Measurements from ENCODE around the gene EML6.

The EML6 gene

GRCh38 chr2:54714996-54715395 is 8.5 kb upstream of the EML6 start:
- TF ChIP-seq, protein P1, sequence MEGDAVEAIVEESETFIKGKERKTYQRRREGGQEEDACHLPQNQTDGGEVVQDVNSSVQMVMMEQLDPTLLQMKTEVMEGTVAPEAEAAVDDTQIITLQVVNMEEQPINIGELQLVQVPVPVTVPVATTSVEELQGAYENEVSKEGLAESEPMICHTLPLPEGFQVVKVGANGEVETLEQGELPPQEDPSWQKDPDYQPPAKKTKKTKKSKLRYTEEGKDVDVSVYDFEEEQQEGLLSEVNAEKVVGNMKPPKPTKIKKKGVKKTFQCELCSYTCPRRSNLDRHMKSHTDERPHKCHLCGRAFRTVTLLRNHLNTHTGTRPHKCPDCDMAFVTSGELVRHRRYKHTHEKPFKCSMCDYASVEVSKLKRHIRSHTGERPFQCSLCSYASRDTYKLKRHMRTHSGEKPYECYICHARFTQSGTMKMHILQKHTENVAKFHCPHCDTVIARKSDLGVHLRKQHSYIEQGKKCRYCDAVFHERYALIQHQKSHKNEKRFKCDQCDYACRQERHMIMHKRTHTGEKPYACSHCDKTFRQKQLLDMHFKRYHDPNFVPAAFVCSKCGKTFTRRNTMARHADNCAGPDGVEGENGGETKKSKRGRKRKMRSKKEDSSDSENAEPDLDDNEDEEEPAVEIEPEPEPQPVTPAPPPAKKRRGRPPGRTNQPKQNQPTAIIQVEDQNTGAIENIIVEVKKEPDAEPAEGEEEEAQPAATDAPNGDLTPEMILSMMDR (IDR thresholded peaks at IDR 0.05; ENCODE audit: low read depth, low read length): no peak
- no peak overlapping the region for H3K4me3 ChIP-seq (ENCODE audit: low read depth, low read length)

- no peak overlapping the region for H3K4me3 ChIP-seq (ENCODE audit: low read depth, low read length)
- TF ChIP-seq, protein P1 (IDR thresholded peaks at IDR 0.05; ENCODE audit: low read depth, low read length): no peak
These were observed 7.1 kb upstream of the EML6 start for GRCh38 chr2:54716375-54716774.

DNA sequence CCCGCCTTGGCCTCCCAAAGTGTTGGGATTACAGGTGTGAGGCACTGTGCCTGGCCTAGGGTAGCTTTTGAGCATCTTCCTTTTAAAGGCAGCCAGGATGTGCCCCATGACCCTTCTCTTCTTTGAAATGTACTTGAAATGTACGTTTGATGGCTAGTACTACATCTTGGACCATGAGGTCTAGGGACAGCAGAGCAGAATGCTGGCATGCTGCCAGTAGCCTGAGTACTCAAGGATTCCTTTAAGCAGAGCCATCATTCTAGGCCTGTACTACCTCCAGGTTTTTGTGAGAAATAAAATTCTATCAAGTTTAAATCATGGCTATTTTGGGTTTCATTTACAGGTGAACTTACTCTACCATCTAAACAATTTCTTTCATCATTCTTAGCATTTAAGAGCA is 2.9 kb upstream of the EML6 start:
- TF ChIP-seq, protein P1 (IDR thresholded peaks at IDR 0.05; ENCODE audit: low read depth, low read length): no peak

DNA sequence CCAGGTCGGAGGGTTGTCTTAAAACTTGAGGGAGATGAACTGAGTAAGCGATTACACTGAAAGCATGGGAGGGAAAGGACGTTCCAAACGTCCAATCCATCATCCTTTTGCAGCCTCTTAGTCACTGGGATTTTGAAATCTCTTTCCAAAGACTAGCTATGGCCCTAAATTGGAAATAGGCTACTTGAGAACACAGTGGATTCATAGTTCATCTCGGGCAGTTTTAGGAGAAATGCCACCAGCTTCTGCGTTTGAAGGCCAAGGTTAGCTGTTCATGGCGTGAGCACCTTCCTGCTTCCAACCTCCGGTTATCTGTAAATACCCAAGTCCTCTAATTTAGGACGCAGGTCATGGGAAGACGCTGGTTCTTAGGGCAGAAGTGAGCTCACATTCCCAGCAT is 821 bp upstream of the EML6 start:
- peak overlapping the region; percentile 75 for H3K4me3 ChIP-seq (ENCODE audit: low read depth, low read length)
- TF ChIP-seq, protein P1 (IDR thresholded peaks at IDR 0.05; ENCODE audit: low read depth, low read length): no peak

More for the DNA sequence above, 2.9 kb upstream of the EML6 start:
- H3K4me3 ChIP-seq (ENCODE audit: low read depth, low read length): no peak overlapping the region

DNA sequence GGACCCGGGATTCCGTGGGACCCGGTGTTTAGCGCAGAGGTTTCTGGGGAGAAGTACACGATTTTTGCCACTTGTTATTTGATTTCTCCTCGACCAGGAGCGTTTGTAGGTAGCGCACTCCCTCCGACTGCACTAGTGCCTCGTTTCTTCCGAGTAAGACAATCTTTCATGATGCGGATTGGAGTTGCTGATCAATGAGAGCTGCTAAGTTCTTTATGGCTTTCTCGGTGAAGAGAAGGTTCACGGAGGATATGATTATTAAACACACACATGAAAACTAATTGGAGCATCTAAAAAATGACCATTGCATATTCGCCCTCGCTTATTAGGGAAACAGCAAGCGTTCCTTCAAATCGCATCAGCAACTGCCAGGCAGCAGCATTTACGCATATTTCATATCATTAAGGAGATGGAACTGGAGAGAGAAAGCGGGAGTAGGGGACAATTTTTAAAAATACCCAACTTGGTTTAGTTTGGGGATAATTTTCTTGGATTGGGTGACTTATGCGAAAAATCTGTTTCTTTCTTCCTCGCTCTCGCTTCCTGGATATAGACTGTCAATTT is 616 bp downstream of the EML6 start:
- TF ChIP-seq, protein P1 (IDR thresholded peaks at IDR 0.05; ENCODE audit: low read depth, low read length): no peak
- H3K4me3 ChIP-seq (ENCODE audit: low read depth, low read length): peak overlapping the region; percentile 75

GRCh38 chr2:54724560-54725342 is 1.3 kb downstream of the EML6 start:
- TF ChIP-seq, protein P1 (IDR thresholded peaks at IDR 0.05; ENCODE audit: low read depth, low read length): no peak
- H3K4me3 ChIP-seq (ENCODE audit: low read depth, low read length): peak overlapping the region; percentile 75
